Adipocyte (in vitro differentiated cells): ENCODE measurements around the gene LBHD1.
"Not testable (repeated sequence)": the region's sequence is repeated elsewhere in the genome, so short reads cannot be mapped to it uniquely, and the experiment has no call there.

Source experiments
- DNase-seq: peaks from one replicate; pipeline ENCODE4 v3.0.0-alpha.2; 2015; ENCODE audit warnings: low read depth
- H3K27me3 ChIP-seq: replicated peaks from 2 replicates; pipeline ENCODE4 v1.7.0; 2013; ENCODE audit warnings: mild to moderate bottlenecking, low read length, moderate library complexity; ENCODE audit not compliant: control insufficient read depth, insufficient read depth
- H3K36me3 ChIP-seq: 2 replicates; pipeline ENCODE4 v1.7.0; 2013; ENCODE audit warnings: low read length, mild to moderate bottlenecking, moderate library complexity; ENCODE audit not compliant: control insufficient read depth, insufficient read depth, severe bottlenecking
- H3K4me1 ChIP-seq: 2 replicates; pipeline ENCODE4 v1.7.0; 2013; ENCODE audit warnings: mild to moderate bottlenecking, low read length, moderate library complexity; ENCODE audit not compliant: control insufficient read depth, insufficient read depth
- H3K4me3 ChIP-seq: 2 replicates; pipeline ENCODE4 v1.7.0; 2013; ENCODE audit warnings: mild to moderate bottlenecking, low read length, moderate library complexity
- H3K9ac ChIP-seq: 2 replicates; pipeline ENCODE4 v1.7.0; 2013; ENCODE audit warnings: mild to moderate bottlenecking, low read length, moderate library complexity
- H3K9me3 ChIP-seq: 2 replicates; pipeline ENCODE4 v1.7.0; 2013; ENCODE audit warnings: mild to moderate bottlenecking, low read length, moderate library complexity; ENCODE audit not compliant: control insufficient read depth

LBHD1 gene

DNA sequence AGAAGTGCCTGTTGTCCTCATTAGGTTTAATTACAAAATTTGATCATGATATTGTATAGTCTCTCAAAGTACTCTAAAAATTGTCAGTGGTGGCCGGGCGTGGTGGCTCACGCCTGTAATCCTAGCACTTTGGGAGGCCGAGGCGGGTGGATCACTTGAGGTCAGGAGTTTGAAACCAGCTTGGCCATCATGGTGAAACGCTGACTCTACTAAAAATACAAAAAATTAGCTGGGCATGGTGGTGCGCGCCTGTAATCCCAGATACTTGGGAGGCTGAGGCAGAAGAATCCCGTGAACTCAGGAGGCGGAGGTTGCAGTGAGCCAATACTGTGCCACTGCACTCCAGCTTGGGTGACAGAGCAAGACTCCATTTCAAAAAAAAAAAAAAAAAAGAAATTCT is 3.3 kb upstream of the LBHD1 start:
- not testable (repeated sequence) for H3K4me3 ChIP-seq, H3K9me3 ChIP-seq, DNase-seq, H3K9ac ChIP-seq, H3K27me3 ChIP-seq
- H3K36me3 ChIP-seq: peaks cover 30% of the 10 kb centered on the region
- H3K4me1 ChIP-seq: peaks cover 42% of the 10 kb centered on the region

DNA sequence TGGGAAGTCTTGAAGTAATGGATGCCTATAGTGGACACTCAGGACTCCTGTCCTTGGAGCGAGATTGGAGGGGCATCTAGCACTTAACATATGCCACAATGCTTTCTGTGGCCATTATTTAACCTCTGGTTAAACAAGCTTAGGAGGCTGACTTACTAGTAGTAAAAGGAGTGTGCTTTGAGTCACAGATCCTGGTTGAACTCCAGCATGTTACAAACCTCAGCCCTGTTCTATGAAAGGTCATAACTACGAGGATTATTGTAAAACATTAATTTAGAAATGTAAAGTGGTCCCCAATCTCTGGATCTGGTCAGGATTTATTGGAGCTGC is 1.1 kb upstream of the LBHD1 start:
- no peak for DNase-seq
- Histone ChIP-seq H3K27me3 (no peaks in the 10 kb centered on the region), H3K9me3 (no peaks in the 10 kb centered on the region), H3K4me3 (peak overlapping the region; percentile 92), H3K4me1 (peaks cover 43% of the 10 kb centered on the region), H3K36me3 (peaks cover 30% of the 10 kb centered on the region), H3K9ac (peak overlapping the region; percentile 96)

DNA sequence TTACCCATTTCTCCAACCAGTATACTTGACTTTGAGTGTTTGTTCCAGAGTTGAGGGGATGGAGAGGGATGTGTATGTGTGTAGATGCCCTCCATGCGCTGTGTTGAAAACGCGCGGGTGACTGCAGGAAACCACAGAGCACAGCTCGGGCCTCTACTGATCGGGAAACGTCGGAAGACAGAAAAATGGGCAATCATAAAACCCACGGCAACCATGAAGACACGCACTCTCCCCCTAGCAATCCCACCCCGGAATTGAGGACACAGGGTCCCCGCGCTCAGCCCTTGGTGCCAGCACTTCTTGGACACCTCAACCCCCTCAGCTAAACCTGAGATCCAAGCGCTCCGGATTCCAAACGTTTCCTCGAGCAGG is 845 bp downstream of the LBHD1 start:
- H3K36me3 ChIP-seq: peaks cover 31% of the 10 kb centered on the region
- H3K4me3 ChIP-seq: peak overlapping the region; percentile 92
- H3K4me1 ChIP-seq: peaks cover 41% of the 10 kb centered on the region
- no peaks in the 10 kb centered on the region for H3K9me3 ChIP-seq
- no peak for DNase-seq
- peak overlapping the region; percentile 96 for H3K9ac ChIP-seq
- H3K27me3 ChIP-seq: no peaks in the 10 kb centered on the region

DNA sequence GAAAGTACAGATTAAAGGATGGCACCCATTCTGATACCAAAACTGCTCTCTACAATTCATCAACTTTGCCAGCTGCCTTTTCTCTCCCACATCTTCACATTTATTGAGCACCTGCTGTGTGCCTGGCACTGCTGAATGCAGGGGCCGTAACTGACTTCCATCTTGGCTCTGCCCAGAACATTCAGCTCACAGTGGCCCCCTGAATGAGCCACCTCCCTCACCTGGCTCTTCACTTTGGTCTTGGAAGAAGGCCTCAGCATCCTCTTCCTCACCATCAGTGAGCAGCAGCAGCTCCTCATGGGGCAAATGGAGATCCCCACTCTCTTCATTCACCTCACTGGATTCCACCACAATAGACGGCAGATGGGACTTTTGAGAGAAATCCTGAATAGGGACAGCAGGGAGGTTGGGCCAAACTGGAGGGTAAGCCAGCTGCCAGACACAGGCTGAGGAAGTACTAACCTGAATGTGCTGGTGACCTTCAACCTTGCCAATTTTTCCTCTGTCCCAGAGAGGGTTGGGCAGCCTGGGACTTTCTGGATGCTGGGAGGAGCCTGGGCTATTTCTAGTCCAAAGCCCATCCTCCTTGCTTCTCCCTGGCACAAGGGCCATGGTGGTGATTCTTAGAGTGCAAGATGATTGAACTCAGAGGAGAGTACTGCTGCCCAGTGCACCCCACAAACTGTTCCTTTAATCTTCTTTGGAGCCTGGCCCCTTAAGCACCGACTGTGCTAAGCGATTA is 2.5 kb downstream of the LBHD1 start:
- Histone ChIP-seq H3K27me3 (no peaks in the 10 kb centered on the region), H3K4me1 (peaks cover 44% of the 10 kb centered on the region), H3K4me3 (peak overlapping the region; percentile 92), H3K9me3 (no peaks in the 10 kb centered on the region), H3K9ac (peak overlapping the region; percentile 96), H3K36me3 (peaks cover 30% of the 10 kb centered on the region)
- DNase-seq: no peak

DNA sequence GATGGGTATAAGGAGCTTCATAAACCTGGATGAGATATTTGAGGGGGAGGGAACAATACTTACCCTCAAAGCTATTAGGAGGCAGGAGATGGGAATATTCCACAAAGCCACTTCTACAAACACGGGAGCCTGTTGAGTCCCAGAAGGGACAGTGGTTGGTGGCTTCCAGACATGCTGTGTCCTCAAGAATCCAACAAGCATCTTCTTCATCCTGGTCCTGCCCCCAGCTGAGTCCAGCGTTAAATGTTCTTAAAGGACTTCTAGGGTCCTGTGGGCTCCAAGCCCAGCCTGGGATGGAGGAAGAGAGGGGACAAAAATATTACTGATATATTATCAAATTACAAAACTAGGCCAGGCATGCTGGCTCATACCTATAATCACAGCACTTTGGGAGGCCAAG is 4.6 kb downstream of the LBHD1 start:
- Histone ChIP-seq H3K9me3 (no peaks in the 10 kb centered on the region), H3K36me3 (peaks cover 30% of the 10 kb centered on the region)
- DNase-seq: no peak

DNA sequence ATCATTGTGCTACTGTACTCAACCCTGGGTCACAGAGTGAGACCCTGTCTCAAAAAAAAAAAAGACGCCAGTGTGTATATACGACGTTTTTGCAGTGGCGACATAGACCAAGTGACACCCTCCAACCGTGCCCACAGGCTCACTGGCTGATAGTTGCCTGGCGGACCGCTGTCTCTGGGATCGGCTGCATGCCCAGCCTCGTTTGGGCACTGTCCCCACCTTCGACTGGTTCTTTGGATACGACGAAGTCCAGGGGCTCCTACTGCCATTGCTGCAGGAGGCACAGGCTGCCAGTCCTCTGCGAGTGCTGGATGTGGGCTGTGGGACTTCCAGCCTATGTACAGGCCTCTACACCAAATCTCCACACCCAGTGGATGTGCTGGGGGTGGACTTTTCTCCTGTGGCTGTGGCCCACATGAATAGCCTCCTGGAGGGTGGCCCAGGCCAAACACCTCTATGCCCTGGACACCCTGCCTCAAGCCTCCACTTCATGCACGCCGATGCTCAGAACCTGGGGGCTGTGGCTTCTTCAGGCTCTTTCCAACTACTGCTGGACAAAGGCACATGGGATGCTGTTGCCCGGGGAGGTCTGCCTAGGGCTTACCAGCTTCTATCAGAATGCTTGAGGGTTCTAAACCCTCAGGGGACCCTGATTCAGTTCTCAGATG is 5.7 kb downstream of the LBHD1 start:
- Histone ChIP-seq H3K4me3 (peak overlapping the region; percentile 98), H3K4me1 (peaks cover 27% of the 10 kb centered on the region), H3K36me3 (peaks cover 39% of the 10 kb centered on the region), H3K9ac (peak overlapping the region; percentile 94), H3K27me3 (no peaks in the 10 kb centered on the region), H3K9me3 (no peaks in the 10 kb centered on the region)
- no peak for DNase-seq

More for the DNA sequence above, 4.6 kb downstream of the LBHD1 start:
- Histone ChIP-seq H3K27me3 (no peaks in the 10 kb centered on the region), H3K4me3 (peak overlapping the region; percentile 98), H3K4me1 (peaks cover 28% of the 10 kb centered on the region), H3K9ac (peak overlapping the region; percentile 94)

DNA sequence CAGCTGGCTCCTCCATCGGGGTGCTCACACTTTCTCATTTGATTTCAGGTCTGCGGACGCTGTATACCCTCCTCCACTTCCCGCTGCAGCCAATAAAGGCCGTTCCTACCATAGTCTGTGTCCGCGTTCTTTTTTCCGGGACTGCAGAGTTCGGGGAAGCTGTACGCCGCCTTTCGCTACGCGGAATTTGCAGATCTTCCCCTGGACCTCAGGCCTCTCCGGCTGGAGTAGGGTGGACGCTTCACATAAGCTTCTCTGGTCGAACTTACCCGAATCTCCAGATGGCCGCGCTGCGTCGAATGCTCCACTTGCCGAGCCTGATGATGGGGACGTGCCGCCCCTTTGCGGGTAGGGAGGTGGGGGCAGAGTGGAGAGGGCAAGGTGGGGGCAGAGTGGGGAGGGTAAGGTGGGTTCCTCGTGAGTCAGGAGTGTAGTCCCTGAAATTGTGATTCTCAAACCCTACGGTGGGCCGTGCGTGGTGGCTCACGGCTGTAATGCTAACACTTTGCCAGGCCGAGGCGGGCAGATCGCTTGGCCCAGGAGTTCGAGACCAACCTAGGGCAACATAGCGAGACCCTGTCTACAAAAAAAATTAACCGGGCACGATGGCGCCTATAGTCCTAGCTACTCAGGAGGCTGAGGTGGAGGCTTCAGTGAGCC is 6.3 kb downstream of the LBHD1 start:
- DNase-seq: peak; percentile 77
- Histone ChIP-seq H3K36me3 (peaks cover 42% of the 10 kb centered on the region), H3K9me3 (no peaks in the 10 kb centered on the region), H3K4me1 (peaks cover 27% of the 10 kb centered on the region), H3K4me3 (peak overlapping the region; percentile 98), H3K27me3 (no peaks in the 10 kb centered on the region), H3K9ac (peak overlapping the region; percentile 94)

DNA sequence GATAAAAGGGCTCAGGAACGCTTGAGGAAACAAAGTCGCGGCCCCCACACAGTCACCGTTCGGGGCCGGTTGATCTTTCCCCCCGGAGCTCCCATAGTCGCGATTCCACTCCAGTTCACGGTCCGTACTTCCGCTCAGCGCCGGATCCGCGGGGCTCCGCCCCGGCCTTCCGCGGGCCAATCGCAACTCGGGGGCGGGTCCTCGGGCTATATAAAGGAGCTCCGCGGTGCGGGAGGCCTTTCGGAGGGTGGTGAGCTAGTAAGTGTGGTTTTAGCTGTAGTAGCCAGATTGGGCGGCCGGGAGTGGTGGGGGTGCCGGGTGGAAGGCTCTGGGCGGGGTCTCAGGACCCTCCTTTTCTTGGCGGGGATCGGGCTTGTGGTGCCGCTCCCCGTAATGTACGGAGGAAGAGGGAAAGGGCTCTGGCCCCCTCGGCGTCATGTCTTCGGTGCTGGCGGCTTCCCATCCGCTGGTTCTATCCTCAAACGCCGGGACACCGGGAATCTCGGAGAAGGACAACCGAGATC is 6.9 kb downstream of the LBHD1 start, which contains the start of the genes C11orf98 and CSKMT:
Gene C11orf98, minus strand, starts transcription at position 136 of the 524 bp plus-strand sequence. Its CDS starts 41 bp downstream, at position 95.
Gene CSKMT, plus strand, starts transcription at position 238 of the 524 bp plus-strand sequence. CDS start 568 bp downstream, outside the sequence.
- H3K36me3 ChIP-seq: peaks cover 42% of the 10 kb centered on the region

DNA sequence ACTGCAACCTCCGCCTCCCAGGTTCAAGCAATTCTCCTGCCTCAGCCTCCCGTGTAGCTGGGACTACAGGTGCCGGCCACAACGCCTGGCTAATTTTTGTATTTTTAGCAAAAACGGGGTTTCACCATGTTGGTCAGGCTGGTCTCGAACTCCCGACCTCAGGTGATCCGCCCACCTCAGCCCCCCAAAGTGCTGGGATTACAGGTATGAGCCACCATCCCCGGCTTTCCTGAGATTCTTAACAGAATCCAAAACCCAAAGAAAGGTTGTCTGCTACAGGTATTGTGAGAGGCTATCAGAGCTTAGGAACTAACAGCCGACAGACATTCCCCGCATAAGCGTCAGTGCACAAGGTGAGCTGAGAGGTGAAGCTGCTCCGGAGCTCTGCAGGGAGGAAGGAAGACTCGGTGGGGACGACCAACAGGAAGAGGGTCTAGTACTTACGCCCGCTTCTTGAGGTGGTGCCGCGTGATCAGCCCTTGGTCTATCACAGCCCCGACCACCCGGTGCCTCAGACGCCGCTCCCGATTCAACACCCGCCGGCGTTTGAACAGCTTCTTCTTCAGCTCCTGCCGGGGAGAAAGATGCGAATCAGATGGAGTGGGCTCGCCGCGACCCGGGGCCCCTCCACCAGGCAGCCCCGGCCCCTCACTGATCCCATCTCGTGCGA is 7.5 kb downstream of the LBHD1 start:
- peaks cover 42% of the 10 kb centered on the region for H3K36me3 ChIP-seq
- DNase-seq: no peak

More for the DNA sequence above, 6.9 kb downstream of the LBHD1 start, which contains the start of the genes C11orf98 and CSKMT:
- peak within 1 kb of the TSS; percentile 94 for H3K9ac ChIP-seq
- peak within 1 kb of the TSS; percentile 98 for H3K4me3 ChIP-seq
- DNase-seq: peak; percentile 97
- H3K9me3 ChIP-seq: no peaks in the 10 kb centered on the region
- H3K27me3 ChIP-seq: no peaks in the 10 kb centered on the region
- peaks cover 24% of the 10 kb centered on the region for H3K4me1 ChIP-seq

DNA sequence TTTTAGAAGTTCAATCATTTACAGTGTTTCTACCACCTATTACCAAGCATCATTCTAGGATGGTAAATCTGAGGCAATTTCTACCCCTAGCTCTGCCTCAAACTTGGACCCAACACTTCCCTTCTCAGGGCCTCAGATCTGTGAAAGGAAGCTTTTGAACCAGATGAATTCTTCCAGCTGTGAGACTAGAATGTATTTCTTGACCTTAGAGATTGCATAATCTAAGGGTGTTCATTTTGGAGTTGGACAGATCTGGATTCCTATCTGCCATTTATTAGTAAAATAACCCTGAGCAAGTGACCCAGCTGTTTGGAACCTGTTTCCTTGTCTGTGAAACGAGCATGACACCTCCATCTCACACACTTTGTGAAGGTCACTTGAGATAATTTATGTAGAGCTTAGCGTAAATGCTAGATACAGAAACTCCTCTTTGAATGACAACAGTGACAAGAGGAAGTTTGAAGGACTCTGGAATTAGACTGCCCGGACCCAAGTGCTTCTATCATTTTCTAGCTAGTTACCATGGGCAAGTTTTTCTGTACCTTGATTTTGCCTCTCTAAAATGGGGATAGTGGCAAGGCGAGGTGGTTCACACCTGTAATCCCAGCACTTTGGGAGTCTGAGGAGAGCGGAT is 15.2 kb downstream of the LBHD1 start:
- Histone ChIP-seq H3K4me1 (peaks cover 8% of the 10 kb centered on the region), H3K27me3 (no peaks in the 10 kb centered on the region), H3K36me3 (peaks cover 7% of the 10 kb centered on the region), H3K9ac (no peak overlapping the region), H3K9me3 (no peaks in the 10 kb centered on the region), H3K4me3 (no peak overlapping the region)
- DNase-seq: peak; percentile 41

More for the DNA sequence above, 7.5 kb downstream of the LBHD1 start:
- H3K27me3 ChIP-seq: no peaks in the 10 kb centered on the region
- H3K4me3 ChIP-seq: peak overlapping the region; percentile 98
- peaks cover 21% of the 10 kb centered on the region for H3K4me1 ChIP-seq
- H3K9me3 ChIP-seq: no peaks in the 10 kb centered on the region
- peak overlapping the region; percentile 94 for H3K9ac ChIP-seq
